WTC11 (cell line): ENCODE data around the gene TSPAN4.

Experiments used
- ATF3 ChIP-seq: sonication (generic); formaldehyde crosslinking; conservative IDR thresholded peaks from 2 replicates; pipeline ENCODE4 v1.8.1; 2022; ENCODE audit warnings: mild to moderate bottlenecking, missing genetic modification reagents
- CTCF ChIP-seq: fragments of 200-600 bp; IDR thresholded peaks from 2 replicates; pipeline ENCODE4 v1.8.0; 2022; ENCODE audit warnings: antibody characterized with exemption
- E2F1 ChIP-seq: sonication (generic); formaldehyde crosslinking; IDR thresholded peaks from 2 replicates; pipeline ENCODE4 v1.8.0; 2022; ENCODE audit warnings: mild to moderate bottlenecking, missing genetic modification reagents
- E2F4 ChIP-seq: sonication (generic); formaldehyde crosslinking; IDR thresholded peaks from 2 replicates; pipeline ENCODE4 v1.8.1; 2022; ENCODE audit warnings: low read depth, mild to moderate bottlenecking, moderate library complexity, missing genetic modification reagents, borderline replicate concordance
- HMGXB4 ChIP-seq: sonication (generic); formaldehyde crosslinking; IDR thresholded peaks from 2 replicates; pipeline ENCODE4 v1.8.1; 2023; ENCODE audit warnings: mild to moderate bottlenecking, moderate library complexity, missing genetic modification reagents
- PREB ChIP-seq: sonication (generic); formaldehyde crosslinking; IDR thresholded peaks from 2 replicates; pipeline ENCODE4 v1.8.1; 2022; ENCODE audit warnings: mild to moderate bottlenecking, missing genetic modification reagents, moderate library complexity, borderline replicate concordance
- SP1 ChIP-seq: sonication (generic); formaldehyde crosslinking; conservative IDR thresholded peaks from 2 replicates; pipeline ENCODE4 v1.8.1; 2022; ENCODE audit warnings: missing genetic modification reagents
- ZBTB21 ChIP-seq: sonication (generic); formaldehyde crosslinking; IDR thresholded peaks from 2 replicates; pipeline ENCODE4 v1.8.1; 2023; ENCODE audit warnings: mild to moderate bottlenecking, missing genetic modification reagents, borderline replicate concordance
- ZNF138 ChIP-seq: sonication (generic); formaldehyde crosslinking; conservative IDR thresholded peaks from 2 replicates; pipeline ENCODE4 v1.8.1; 2022; ENCODE audit warnings: mild to moderate bottlenecking, moderate library complexity, missing genetic modification reagents

GRCh38 chr11:889687-890475 lies 47.2 kb downstream of the TSPAN4 start:
- TF ChIP-seq CTCF (no peak), ZBTB21 (CRISPR knock-in tag) (no peak), ATF3 (CRISPR knock-in tag) (no peak), ZNF138 (CRISPR knock-in tag) (no peak), PREB (CRISPR knock-in tag) (no peak), E2F1 (CRISPR knock-in tag) (no peak), E2F4 (no peak), SP1 (no peak), HMGXB4 (CRISPR knock-in tag) (no peak)
